ENCODE data around the gene HTR1A.

- TF ChIP-seq CTCF (conservative IDR thresholded peaks at IDR 0.05; ENCODE audit: low read length): no peak
- no peak for TF ChIP-seq EZH2phosphoT487 (IDR thresholded peaks at IDR 0.05; ENCODE audit: borderline replicate concordance)
These were observed 1.1 kb downstream of the HTR1A start for GRCh38 chr5:63961125-63961597.

All from Loucy (cell line).